ENCODE results near the gene RASA3. TPM values are rescaled to one million over a fixed set of nuclear protein-coding genes. Genes with fewer than 3 reads are reported as not detected.

The RASA3 gene
- total and polyA plus RNA-seq, 2 donors (not counting 3 experiments of a cell fraction or from before 2014, with no cell fraction given): 26.5 to 53.8 TPM

DNA sequence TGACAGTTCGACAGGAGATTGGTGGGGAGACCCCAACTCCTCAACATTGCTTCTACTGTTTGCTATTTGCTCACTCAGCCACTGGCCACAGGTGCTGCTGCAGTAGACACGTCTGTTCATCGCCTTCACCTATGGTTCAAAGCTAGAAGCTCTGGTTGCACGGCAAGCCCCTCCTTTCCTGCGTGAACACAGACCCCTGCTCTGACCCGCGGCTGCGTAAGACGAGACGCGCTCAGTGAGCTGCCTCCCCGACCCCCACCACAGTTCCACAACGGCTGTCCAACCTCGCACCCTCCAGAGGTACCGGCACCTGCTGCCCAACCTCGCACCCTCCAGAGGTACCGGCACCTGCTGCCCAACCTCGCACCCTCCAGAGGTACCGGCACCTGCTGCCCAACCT is 6.8 kb downstream of the RASA3 start:
- no peaks in the 10 kb centered on the region for H3K9me1 ChIP-seq (replicated peaks; ENCODE audit: control insufficient read depth, extremely low read depth, insufficient read depth, low read length)
- no peak overlapping the region for H2AFZ ChIP-seq (ENCODE audit: low read depth, low read length)
- POLR2A ChIA-PET: no interaction called here
- H3K36me3 ChIP-seq (ENCODE audit: control insufficient read depth in 2 of 2, extremely low read depth in 1 of 2, insufficient read depth in 2 of 2, low read length in 2 of 2): no peaks in the 10 kb centered on the region
- peaks cover 46% of the 10 kb centered on the region for H3K4me1 ChIP-seq (ENCODE audit: control insufficient read depth, extremely low read depth, insufficient read depth, low read length)
- peaks cover 88% of the 10 kb centered on the region for H3K79me2 ChIP-seq (ENCODE audit: control insufficient read depth, insufficient read depth, low read length)
- DNase-seq (ENCODE audit: low read depth, low spot score) (no peak), FAIRE-seq (no peak)
- no peaks in the 10 kb centered on the region for H3K9me3 ChIP-seq (replicated peaks; ENCODE audit: control insufficient read depth, insufficient read depth, low read length)
- no peak overlapping the region for H3K9ac ChIP-seq (replicated peaks; ENCODE audit: extremely low read depth, insufficient read depth, low read length)
- intact Hi-C loops (cut with micrococcal nuclease): no loop called here
- no peak for TF ChIP-seq POLR2A (IDR thresholded peaks at IDR 0.05; ENCODE audit: low read depth, low read length)
- no peak for TF ChIP-seq POLR2AphosphoS5 (IDR thresholded peaks at IDR 0.05; ENCODE audit: insufficient read depth, low read depth, low read length)
- TF ChIP-seq MYC (IDR thresholded peaks at IDR 0.05; ENCODE audit: low read depth, low read length): no peak
- TF ChIP-seq, protein P1, sequence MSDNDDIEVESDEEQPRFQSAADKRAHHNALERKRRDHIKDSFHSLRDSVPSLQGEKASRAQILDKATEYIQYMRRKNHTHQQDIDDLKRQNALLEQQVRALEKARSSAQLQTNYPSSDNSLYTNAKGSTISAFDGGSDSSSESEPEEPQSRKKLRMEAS (IDR thresholded peaks at IDR 0.05; ENCODE audit: insufficient read depth, insufficient read length): no peak
- TF ChIP-seq GATA2 (IDR thresholded peaks at IDR 0.05; ENCODE audit: insufficient read depth, insufficient read length, low read depth, low read length): no peak
- TF ChIP-seq, protein P2, sequence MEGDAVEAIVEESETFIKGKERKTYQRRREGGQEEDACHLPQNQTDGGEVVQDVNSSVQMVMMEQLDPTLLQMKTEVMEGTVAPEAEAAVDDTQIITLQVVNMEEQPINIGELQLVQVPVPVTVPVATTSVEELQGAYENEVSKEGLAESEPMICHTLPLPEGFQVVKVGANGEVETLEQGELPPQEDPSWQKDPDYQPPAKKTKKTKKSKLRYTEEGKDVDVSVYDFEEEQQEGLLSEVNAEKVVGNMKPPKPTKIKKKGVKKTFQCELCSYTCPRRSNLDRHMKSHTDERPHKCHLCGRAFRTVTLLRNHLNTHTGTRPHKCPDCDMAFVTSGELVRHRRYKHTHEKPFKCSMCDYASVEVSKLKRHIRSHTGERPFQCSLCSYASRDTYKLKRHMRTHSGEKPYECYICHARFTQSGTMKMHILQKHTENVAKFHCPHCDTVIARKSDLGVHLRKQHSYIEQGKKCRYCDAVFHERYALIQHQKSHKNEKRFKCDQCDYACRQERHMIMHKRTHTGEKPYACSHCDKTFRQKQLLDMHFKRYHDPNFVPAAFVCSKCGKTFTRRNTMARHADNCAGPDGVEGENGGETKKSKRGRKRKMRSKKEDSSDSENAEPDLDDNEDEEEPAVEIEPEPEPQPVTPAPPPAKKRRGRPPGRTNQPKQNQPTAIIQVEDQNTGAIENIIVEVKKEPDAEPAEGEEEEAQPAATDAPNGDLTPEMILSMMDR (IDR thresholded peaks at IDR 0.05; ENCODE audit: extremely low read depth in 1 of 2, insufficient read depth in 1 of 2, low read depth in 1 of 2, low read length in 2 of 2): no peak
- no peak for TF ChIP-seq JUN (IDR thresholded peaks at IDR 0.05; ENCODE audit: borderline replicate concordance, insufficient read depth, insufficient read length, low read depth)
- TF ChIP-seq FOS (IDR thresholded peaks at IDR 0.05; ENCODE audit: borderline replicate concordance, insufficient read depth, low read length): no peak
- no peak for TF ChIP-seq EZH2 (IDR thresholded peaks at IDR 0.05; ENCODE audit: borderline replicate concordance, low read depth, low read length, severe bottlenecking)
- dilution Hi-C loops (cut with MboI; ENCODE audit: extremely low pct_ligation_motif_present, low sequenced_read_pairs): no loop called here
- no peak overlapping the region for H3K4me2 ChIP-seq (ENCODE audit: insufficient read depth, low read length)
- no TSS peak for BruUV-seq (replicated peaks)
- no peaks in the 10 kb centered on the region for H4K20me1 ChIP-seq (replicated peaks; ENCODE audit: control insufficient read depth, extremely low read depth, insufficient read depth, low read length)
- no peak overlapping the region for H3K27ac ChIP-seq (ENCODE audit: insufficient read depth, low read depth, low read length)
- H3K27me3 ChIP-seq (ENCODE audit: control insufficient read depth in 2 of 2, insufficient read depth in 2 of 2, low read length in 2 of 2): no peaks in the 10 kb centered on the region
- CTCF ChIA-PET: no interaction called here
- no peak overlapping the region for H3K4me3 ChIP-seq (replicated peaks in 1 of 3; ENCODE audit: insufficient read depth in 1 of 3, low read depth in 1 of 3, low read length in 3 of 3)

All from endothelial cell of umbilical vein (primary cell).